WI38 (cell line): ENCODE data around the gene NSMCE3.

Source experiments
- H3K4me3 ChIP-seq: 2 replicates; pipeline ENCODE4 v1.5.1; 2011; ENCODE audit warnings: low read depth, mild to moderate bottlenecking, control low read depth, low read length
- CTCF ChIP-seq: IDR thresholded peaks from 2 replicates; pipeline ENCODE4 v1.5.1; 2012; ENCODE audit warnings: low read depth, mild to moderate bottlenecking, control low read depth, low read length

NSMCE3 gene

DNA sequence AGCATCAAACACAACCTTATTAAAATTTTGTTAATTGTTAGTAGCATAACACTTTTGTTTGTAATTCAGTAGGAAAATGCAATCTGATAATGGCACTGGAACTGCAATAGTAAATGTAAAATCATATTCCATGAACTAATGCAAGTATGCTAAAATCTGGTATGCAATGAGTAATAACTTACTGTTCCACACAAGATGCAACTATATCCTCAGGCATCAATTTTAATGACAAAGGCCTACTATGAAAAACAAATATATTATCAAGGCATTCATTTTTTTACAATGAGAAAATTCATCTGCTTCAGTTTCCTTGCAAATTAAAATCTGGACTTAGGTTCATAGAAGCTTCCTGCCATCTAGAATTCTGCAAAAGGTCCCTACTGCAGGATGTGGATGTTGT is 1.4 kb upstream of the NSMCE3 start:
- no peak for TF ChIP-seq CTCF
- H3K4me3 ChIP-seq = no peak overlapping the region

- no peak for TF ChIP-seq CTCF
- peak overlapping the region; percentile 70 for H3K4me3 ChIP-seq
Observed at GRCh38 chr15:29270169-29270955, 740 bp upstream of the NSMCE3 start.

GRCh38 chr15:29268706-29269484 is 727 bp downstream of the NSMCE3 start:
- TF ChIP-seq CTCF = no peak
- peak overlapping the region; percentile 70 for H3K4me3 ChIP-seq

DNA sequence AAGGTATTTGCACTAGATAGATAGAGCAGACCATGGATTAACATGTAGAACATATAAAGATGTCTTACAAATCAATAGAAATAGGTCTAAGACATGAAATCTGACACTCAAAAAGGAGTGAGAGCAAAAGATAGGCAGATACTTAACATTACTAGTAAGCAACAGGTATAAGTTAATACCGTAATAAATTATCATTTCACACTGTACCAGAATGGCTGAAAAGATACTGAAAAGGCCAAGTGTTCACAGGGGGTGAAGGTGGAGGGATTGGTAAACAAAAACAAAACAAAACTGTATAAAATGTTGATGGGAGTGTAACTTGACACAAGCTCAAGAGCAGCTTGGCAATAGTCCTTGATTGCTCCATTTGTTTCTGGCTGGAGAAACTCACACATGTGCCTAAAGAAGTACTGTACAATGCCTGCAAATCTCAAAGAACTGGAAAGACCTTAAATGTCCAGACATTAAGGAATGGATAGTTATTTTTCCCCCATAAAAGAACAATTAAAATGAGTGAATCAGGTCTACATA is 3.5 kb downstream of the NSMCE3 start:
- H3K4me3 ChIP-seq = no peak overlapping the region
- no peak for TF ChIP-seq CTCF

GRCh38 chr15:29263289-29263688 is 6.3 kb downstream of the NSMCE3 start:
- no peak for TF ChIP-seq CTCF
- no peak overlapping the region for H3K4me3 ChIP-seq

GRCh38 chr15:29262738-29263137 is 6.9 kb downstream of the NSMCE3 start:
- no peak for TF ChIP-seq CTCF
- no peak overlapping the region for H3K4me3 ChIP-seq

GRCh38 chr15:29260896-29261295 is 8.7 kb downstream of the NSMCE3 start:
- TF ChIP-seq CTCF = no peak
- no peak overlapping the region for H3K4me3 ChIP-seq
